ENCODE data around the gene SMIM1.

SMIM1 gene

GRCh38 chr1:3762873-3763228, 9.7 kb upstream of the SMIM1 start:
- Histone ChIP-seq H3K36me3 (ENCODE audit: insufficient read depth, low read length) (no peaks in the 10 kb centered on the region), H3K4me3 (ENCODE audit: low read length) (no peak overlapping the region), H3K4me2 (ENCODE audit: low read length) (no peak overlapping the region), H3K9ac (ENCODE audit: low read depth, low read length) (no peak overlapping the region), H3K27me3 (ENCODE audit: control insufficient read depth, insufficient read depth, low read length) (peaks cover 42% of the 10 kb centered on the region), H3K4me1 (ENCODE audit: control insufficient read depth, insufficient read depth, low read length) (no peaks in the 10 kb centered on the region), H3K9me3 (replicated peaks; ENCODE audit: low read length) (peaks cover 7% of the 10 kb centered on the region)

- Histone ChIP-seq H3K4me2 (ENCODE audit: low read length) (no peak overlapping the region), H3K9me3 (replicated peaks; ENCODE audit: low read length) (peaks cover 7% of the 10 kb centered on the region), H3K4me3 (ENCODE audit: low read length) (no peak overlapping the region), H3K36me3 (ENCODE audit: insufficient read depth, low read length) (no peaks in the 10 kb centered on the region), H3K4me1 (ENCODE audit: control insufficient read depth, insufficient read depth, low read length) (no peaks in the 10 kb centered on the region), H3K27me3 (ENCODE audit: control insufficient read depth, insufficient read depth, low read length) (peaks cover 42% of the 10 kb centered on the region), H3K9ac (ENCODE audit: low read depth, low read length) (no peak overlapping the region)
Observed at GRCh38 chr1:3763351-3764125, 9.0 kb upstream of the SMIM1 start.

GRCh38 chr1:3767328-3767925, 5.1 kb upstream of the SMIM1 start:
- Histone ChIP-seq H3K27me3 (ENCODE audit: control insufficient read depth, insufficient read depth, low read length) (peaks cover 38% of the 10 kb centered on the region), H3K4me2 (ENCODE audit: low read length) (no peak overlapping the region), H3K9me3 (replicated peaks; ENCODE audit: low read length) (no peaks in the 10 kb centered on the region), H3K4me1 (ENCODE audit: control insufficient read depth, insufficient read depth, low read length) (peaks cover 5% of the 10 kb centered on the region), H3K9ac (ENCODE audit: low read depth, low read length) (no peak overlapping the region), H3K4me3 (ENCODE audit: low read length) (no peak overlapping the region), H3K36me3 (ENCODE audit: insufficient read depth, low read length) (no peaks in the 10 kb centered on the region)

DNA sequence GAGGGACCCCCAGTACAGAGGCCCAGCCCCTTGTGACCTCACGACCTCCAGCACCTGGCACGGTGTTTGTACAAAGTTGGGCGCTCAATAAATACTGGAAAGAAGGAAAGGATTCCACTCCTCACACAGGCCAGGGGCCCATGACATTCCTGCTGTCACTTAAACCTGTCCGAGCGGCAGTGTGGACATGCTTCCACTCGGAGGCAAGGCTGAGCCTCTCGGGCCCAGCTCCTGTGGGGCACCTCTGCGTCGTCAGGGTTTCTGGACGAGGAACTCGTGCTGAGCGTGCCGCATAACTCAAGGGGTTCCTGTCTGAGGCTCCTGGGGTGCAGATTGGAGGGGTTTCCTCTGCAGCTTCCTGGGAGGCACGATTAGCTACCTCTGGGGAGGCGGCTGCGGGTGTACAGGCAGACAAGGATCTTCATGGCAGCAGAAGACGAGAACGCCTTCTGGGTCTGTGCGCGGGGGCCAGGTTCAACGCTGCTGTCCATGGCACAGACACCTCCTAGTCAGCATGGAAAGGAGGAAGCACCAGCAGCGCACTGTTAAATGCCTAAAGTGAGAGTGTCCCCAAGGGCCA, 3.6 kb upstream of the SMIM1 start:
- Histone ChIP-seq H3K4me3 (ENCODE audit: low read length) (no peak overlapping the region), H3K27me3 (ENCODE audit: control insufficient read depth, insufficient read depth, low read length) (peaks cover 29% of the 10 kb centered on the region), H3K36me3 (ENCODE audit: insufficient read depth, low read length) (no peaks in the 10 kb centered on the region), H3K4me2 (ENCODE audit: low read length) (no peak overlapping the region), H3K9me3 (replicated peaks; ENCODE audit: low read length) (no peaks in the 10 kb centered on the region), H3K9ac (ENCODE audit: low read depth, low read length) (no peak overlapping the region), H3K4me1 (ENCODE audit: control insufficient read depth, insufficient read depth, low read length) (peaks cover 5% of the 10 kb centered on the region)

DNA sequence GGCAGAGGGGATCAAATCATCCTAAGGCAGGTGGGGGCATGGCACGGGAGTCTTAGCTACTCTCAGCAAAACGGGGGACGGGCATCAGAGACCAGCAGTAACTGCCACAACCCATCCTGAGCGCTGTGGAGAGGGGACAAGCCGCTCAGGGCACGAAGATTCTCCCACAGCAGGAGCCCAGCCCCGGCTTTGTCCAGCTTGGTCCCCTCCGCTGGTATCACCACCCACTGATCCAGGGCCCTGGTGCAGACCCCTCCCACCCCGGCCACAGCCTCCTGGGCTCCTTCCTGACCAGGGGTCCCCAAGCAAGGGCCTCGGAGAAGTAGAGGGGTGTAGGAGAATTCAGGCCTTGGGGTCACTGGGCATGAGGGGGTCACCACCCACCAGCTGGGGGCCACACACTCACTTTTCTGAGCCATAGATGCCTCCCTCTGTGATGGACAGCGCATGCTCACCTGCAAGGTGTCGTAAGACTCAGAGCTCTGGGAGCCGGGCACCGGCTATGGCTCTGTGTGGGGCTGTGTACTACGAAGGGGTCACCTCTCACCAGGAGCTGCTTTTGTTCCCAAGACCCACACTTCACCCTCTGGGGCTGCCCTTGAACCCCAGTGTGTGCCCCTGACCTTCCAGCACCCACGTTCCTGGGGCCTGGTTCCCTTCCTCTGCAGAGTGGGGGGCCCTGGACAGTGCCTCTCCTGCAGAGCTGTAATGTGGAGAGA, 2.3 kb upstream of the SMIM1 start:
- Histone ChIP-seq H3K9me3 (replicated peaks; ENCODE audit: low read length) (no peaks in the 10 kb centered on the region), H3K4me1 (ENCODE audit: control insufficient read depth, insufficient read depth, low read length) (peaks cover 10% of the 10 kb centered on the region), H3K4me3 (ENCODE audit: low read length) (no peak overlapping the region), H3K4me2 (ENCODE audit: low read length) (no peak overlapping the region), H3K27me3 (ENCODE audit: control insufficient read depth, insufficient read depth, low read length) (peaks cover 24% of the 10 kb centered on the region), H3K9ac (ENCODE audit: low read depth, low read length) (no peak overlapping the region), H3K36me3 (ENCODE audit: insufficient read depth, low read length) (no peaks in the 10 kb centered on the region)

GRCh38 chr1:3771108-3772026, 1.2 kb upstream of the SMIM1 start:
- no peaks in the 10 kb centered on the region for H3K9me3 ChIP-seq (replicated peaks; ENCODE audit: low read length)
- H3K4me3 ChIP-seq (ENCODE audit: low read length) = peak overlapping the region; percentile 66
- H3K9ac ChIP-seq (ENCODE audit: low read depth, low read length) = peak overlapping the region; percentile 30
- H3K36me3 ChIP-seq (ENCODE audit: insufficient read depth, low read length) = no peaks in the 10 kb centered on the region
- H3K27me3 ChIP-seq (ENCODE audit: control insufficient read depth, insufficient read depth, low read length) = peaks cover 18% of the 10 kb centered on the region
- H3K4me2 ChIP-seq (ENCODE audit: low read length) = peak overlapping the region; percentile 79
- H3K4me1 ChIP-seq (ENCODE audit: control insufficient read depth, insufficient read depth, low read length) = peaks cover 20% of the 10 kb centered on the region

DNA sequence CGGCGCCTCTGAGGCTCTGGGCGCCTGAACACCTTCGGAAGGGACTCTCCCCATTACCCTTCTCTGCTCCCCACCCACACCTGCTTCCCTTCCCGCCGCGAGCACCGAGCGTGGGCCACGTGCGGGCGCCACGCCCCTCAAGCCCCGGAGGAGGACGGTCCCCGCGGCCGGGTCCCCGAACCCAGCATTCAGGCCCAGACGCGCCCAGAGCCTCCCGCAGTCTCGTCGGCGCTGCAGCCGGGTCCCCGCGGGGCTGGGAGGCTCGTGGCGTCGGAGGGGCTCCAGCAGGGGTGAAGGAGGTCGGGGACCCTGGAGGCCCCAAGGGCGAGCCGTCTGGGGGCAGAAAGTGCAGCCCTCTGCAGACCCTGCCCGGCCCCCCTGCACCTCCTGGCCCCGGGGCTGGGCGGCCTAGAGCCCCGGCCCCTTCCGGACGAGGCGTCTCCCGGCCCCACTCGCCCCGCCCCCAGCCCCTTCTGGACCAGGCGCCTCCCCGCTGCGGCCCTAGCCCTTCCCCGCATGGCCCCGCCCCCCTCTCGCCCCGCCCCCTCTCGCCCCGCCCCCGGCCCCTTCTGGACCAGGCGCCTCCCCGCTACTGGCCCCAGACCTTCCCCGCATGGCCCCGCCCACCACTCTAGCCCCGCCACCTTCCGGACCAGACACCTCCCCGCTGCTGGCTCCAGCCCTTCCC, 378 bp upstream of the SMIM1 start:
- H3K9ac ChIP-seq (ENCODE audit: low read depth, low read length) = peak overlapping the region; percentile 30
- H3K27me3 ChIP-seq (ENCODE audit: control insufficient read depth, insufficient read depth, low read length) = peaks cover 16% of the 10 kb centered on the region
- H3K4me3 ChIP-seq (ENCODE audit: low read length) = peak overlapping the region; percentile 66
- H3K36me3 ChIP-seq (ENCODE audit: insufficient read depth, low read length) = no peaks in the 10 kb centered on the region
- peaks cover 20% of the 10 kb centered on the region for H3K4me1 ChIP-seq (ENCODE audit: control insufficient read depth, insufficient read depth, low read length)
- peak overlapping the region; percentile 79 for H3K4me2 ChIP-seq (ENCODE audit: low read length)
- no peaks in the 10 kb centered on the region for H3K9me3 ChIP-seq (replicated peaks; ENCODE audit: low read length)

GRCh38 chr1:3773572-3774275, 1.2 kb downstream of the SMIM1 start:
- no peaks in the 10 kb centered on the region for H3K36me3 ChIP-seq (ENCODE audit: insufficient read depth, low read length)

DNA sequence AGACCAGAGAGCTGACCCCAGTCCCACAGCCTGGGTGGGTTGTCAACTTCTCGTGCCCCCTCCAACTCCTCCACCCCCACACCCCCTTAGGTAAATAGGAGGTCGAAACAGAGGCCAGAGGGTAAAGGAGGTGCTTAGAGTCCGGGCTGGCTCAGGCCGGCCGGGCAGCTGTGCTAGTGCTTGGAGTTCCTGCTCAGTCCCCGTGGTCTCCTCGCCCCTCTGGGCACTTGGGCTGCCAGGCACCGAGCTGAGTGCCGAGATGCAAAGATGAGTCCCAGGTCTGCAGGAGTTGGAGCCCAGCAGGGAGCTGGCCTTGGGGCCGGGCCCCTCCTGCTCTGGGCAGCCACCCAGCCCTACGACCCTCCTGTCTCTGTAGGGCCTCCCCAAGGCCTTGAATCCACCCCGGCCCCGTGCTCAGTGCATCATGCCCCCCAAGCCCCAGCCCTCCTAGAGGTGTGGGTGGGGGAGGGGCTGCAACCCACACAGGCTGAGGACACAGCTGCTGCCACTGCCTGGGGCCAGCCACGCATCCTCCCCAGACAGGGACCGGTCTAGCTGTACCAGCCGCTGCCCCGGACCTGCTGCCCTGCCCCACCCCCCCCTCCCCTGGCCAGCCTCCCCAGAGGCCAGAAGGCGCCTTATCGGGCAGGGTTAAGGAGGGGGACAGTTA, 1.9 kb downstream of the SMIM1 start:
- no peak overlapping the region for H3K9ac ChIP-seq (ENCODE audit: low read depth, low read length)
- no peak overlapping the region for H3K4me3 ChIP-seq (ENCODE audit: low read length)
- H3K9me3 ChIP-seq (replicated peaks; ENCODE audit: low read length) = no peaks in the 10 kb centered on the region
- peaks cover 20% of the 10 kb centered on the region for H3K4me1 ChIP-seq (ENCODE audit: control insufficient read depth, insufficient read depth, low read length)
- peaks cover 16% of the 10 kb centered on the region for H3K27me3 ChIP-seq (ENCODE audit: control insufficient read depth, insufficient read depth, low read length)
- no peak overlapping the region for H3K4me2 ChIP-seq (ENCODE audit: low read length)
- H3K36me3 ChIP-seq (ENCODE audit: insufficient read depth, low read length) = peaks cover 5% of the 10 kb centered on the region

More at GRCh38 chr1:3773572-3774275, 1.2 kb downstream of the SMIM1 start:
- Histone ChIP-seq H3K4me3 (ENCODE audit: low read length) (no peak overlapping the region), H3K4me2 (ENCODE audit: low read length) (no peak overlapping the region), H3K9me3 (replicated peaks; ENCODE audit: low read length) (no peaks in the 10 kb centered on the region), H3K4me1 (ENCODE audit: control insufficient read depth, insufficient read depth, low read length) (peaks cover 20% of the 10 kb centered on the region), H3K27me3 (ENCODE audit: control insufficient read depth, insufficient read depth, low read length) (peaks cover 16% of the 10 kb centered on the region), H3K9ac (ENCODE audit: low read depth, low read length) (no peak overlapping the region)

All from skeletal muscle satellite cell (primary cell).